Measurements from ENCODE around the gene OLFML1.

OLFML1 gene

GRCh38 chr11:7506243-7506642 is 20.9 kb downstream of the OLFML1 start:
- H3K9me3 ChIP-seq (ENCODE audit: insufficient read depth, low read length), result no peaks in the 10 kb centered on the region
- no peak overlapping the region for H3K4me3 ChIP-seq (ENCODE audit: low read length)
- peak overlapping the region; percentile 45 for H3K27ac ChIP-seq (ENCODE audit: low read length)
- H2AFZ ChIP-seq (ENCODE audit: low read depth, low read length), result no peak overlapping the region
- H3K9ac ChIP-seq (ENCODE audit: low read length), result no peak overlapping the region; the same call in 1 of the 2 replicates
- peaks cover 31% of the 10 kb centered on the region for H3K4me1 ChIP-seq (ENCODE audit: low read length)
- H3K27me3 ChIP-seq (ENCODE audit: low read depth, low read length), result no peaks in the 10 kb centered on the region
- TF ChIP-seq EZH2phosphoT487 (IDR thresholded peaks at IDR 0.05; ENCODE audit: low read depth), result no peak
- no peak for TF ChIP-seq CTCF (IDR thresholded peaks at IDR 0.05; ENCODE audit: low read depth, low read length)
- H3K4me2 ChIP-seq (ENCODE audit: low read length), result peak overlapping the region; percentile 50
- H3K36me3 ChIP-seq (replicated peaks; ENCODE audit: low read depth, low read length), result peaks cover 3% of the 10 kb centered on the region
- no peaks in the 10 kb centered on the region for H3K79me2 ChIP-seq (ENCODE audit: low read length)
- no peaks in the 10 kb centered on the region for H4K20me1 ChIP-seq (ENCODE audit: insufficient read depth, low read length)

DNA sequence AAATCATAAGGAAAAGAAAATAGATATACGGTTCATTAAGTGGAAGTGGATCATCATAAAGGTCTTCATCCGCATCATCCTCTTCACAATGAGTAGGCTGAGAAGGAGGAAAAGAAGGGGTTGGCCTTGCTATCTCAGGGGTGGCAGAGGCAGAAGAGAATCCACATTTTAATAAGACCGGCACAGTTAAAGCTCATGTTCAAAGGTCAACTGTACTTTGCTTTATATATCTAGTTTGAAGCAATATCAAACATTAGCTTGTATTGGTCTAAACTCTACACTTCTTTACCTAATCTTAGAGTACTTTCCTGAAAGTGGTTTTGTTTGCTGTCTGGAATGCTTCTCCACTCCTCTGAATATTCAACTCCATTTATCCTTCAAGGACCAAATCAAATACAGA is 22.8 kb downstream of the OLFML1 start:
- Histone ChIP-seq H3K27me3 (ENCODE audit: low read depth, low read length) (no peaks in the 10 kb centered on the region), H3K4me1 (ENCODE audit: low read length) (peaks cover 41% of the 10 kb centered on the region), H2AFZ (ENCODE audit: low read depth, low read length) (no peak overlapping the region), H3K79me2 (ENCODE audit: low read length) (no peaks in the 10 kb centered on the region), H3K4me3 (ENCODE audit: low read length) (no peak overlapping the region), H3K36me3 (replicated peaks; ENCODE audit: low read depth, low read length) (peaks cover 3% of the 10 kb centered on the region), H4K20me1 (ENCODE audit: insufficient read depth, low read length) (no peaks in the 10 kb centered on the region), H3K27ac (ENCODE audit: low read length) (no peak overlapping the region), H3K4me2 (ENCODE audit: low read length) (no peak overlapping the region), H3K9ac (ENCODE audit: low read length) (no peak overlapping the region), H3K9me3 (ENCODE audit: insufficient read depth, low read length) (no peaks in the 10 kb centered on the region)
- TF ChIP-seq EZH2phosphoT487 (IDR thresholded peaks at IDR 0.05; ENCODE audit: low read depth), result no peak
- TF ChIP-seq CTCF (IDR thresholded peaks at IDR 0.05; ENCODE audit: low read depth, low read length), result no peak

- no peak overlapping the region for H3K4me2 ChIP-seq (ENCODE audit: low read length)
- H2AFZ ChIP-seq (ENCODE audit: low read depth, low read length), result no peak overlapping the region
- peaks cover 41% of the 10 kb centered on the region for H3K4me1 ChIP-seq (ENCODE audit: low read length)
- no peak overlapping the region for H3K9ac ChIP-seq (ENCODE audit: low read length)
- H3K9me3 ChIP-seq (ENCODE audit: insufficient read depth, low read length), result no peaks in the 10 kb centered on the region
- TF ChIP-seq EZH2phosphoT487 (IDR thresholded peaks at IDR 0.05; ENCODE audit: low read depth) (no peak), CTCF (IDR thresholded peaks at IDR 0.05; ENCODE audit: low read depth, low read length) (no peak)
- no peak overlapping the region for H3K27ac ChIP-seq (ENCODE audit: low read length)
- no peaks in the 10 kb centered on the region for H3K36me3 ChIP-seq (replicated peaks; ENCODE audit: low read depth, low read length)
- H3K79me2 ChIP-seq (ENCODE audit: low read length), result peaks cover 13% of the 10 kb centered on the region
- H3K27me3 ChIP-seq (ENCODE audit: low read depth, low read length), result no peaks in the 10 kb centered on the region
- no peaks in the 10 kb centered on the region for H4K20me1 ChIP-seq (ENCODE audit: insufficient read depth, low read length)
- no peak overlapping the region for H3K4me3 ChIP-seq (ENCODE audit: low read length)
These were observed 24.7 kb downstream of the OLFML1 start for GRCh38 chr11:7509966-7510365.

DNA sequence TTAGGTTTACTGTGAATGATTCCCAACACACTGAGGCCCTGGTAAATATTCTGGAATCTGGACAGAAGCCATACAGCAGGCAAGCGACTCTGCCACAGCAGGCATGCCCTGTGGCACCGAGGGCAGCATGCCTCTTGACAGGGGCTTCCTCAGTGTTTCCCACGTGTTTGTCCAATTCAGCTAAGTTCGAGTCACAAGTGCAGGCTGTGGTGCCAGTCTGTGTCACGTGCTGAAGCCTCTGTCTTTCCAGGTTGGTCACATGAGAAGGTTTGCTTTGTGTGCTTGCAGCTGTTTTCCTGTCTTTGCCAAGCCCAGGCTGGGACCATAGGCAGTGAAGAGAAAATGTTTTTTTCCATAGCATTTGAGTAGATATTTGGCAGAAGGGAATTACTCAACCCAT is 26.1 kb downstream of the OLFML1 start:
- Histone ChIP-seq H3K27me3 (ENCODE audit: low read depth, low read length) (no peaks in the 10 kb centered on the region), H3K36me3 (replicated peaks; ENCODE audit: low read depth, low read length) (peaks cover 7% of the 10 kb centered on the region), H4K20me1 (ENCODE audit: insufficient read depth, low read length) (peaks cover 12% of the 10 kb centered on the region), H3K9ac (ENCODE audit: low read length) (no peak overlapping the region), H3K4me3 (ENCODE audit: low read length) (no peak overlapping the region), H3K79me2 (ENCODE audit: low read length) (peaks cover 27% of the 10 kb centered on the region), H2AFZ (ENCODE audit: low read depth, low read length) (no peak overlapping the region), H3K4me1 (ENCODE audit: low read length) (peaks cover 42% of the 10 kb centered on the region), H3K9me3 (ENCODE audit: insufficient read depth, low read length) (no peaks in the 10 kb centered on the region), H3K27ac (ENCODE audit: low read length) (no peak overlapping the region), H3K4me2 (ENCODE audit: low read length) (peak overlapping the region; percentile 95; the same call in 1 of the 2 replicates)
- TF ChIP-seq EZH2phosphoT487 (IDR thresholded peaks at IDR 0.05; ENCODE audit: low read depth), result no peak

All from OCI-LY3 (cell line).